Transverse colon (tissue), 4 donors: ENCODE measurements around the gene IL6. TPM values are rescaled to one million over a fixed set of nuclear protein-coding genes. Genes with fewer than 3 reads are reported as not detected.

ENCODE experiments used
- DNase-seq: peaks from one replicate; pipeline ENCODE4 v3.0.0-alpha.2; 2019
- H3K27ac ChIP-seq, 4 donors: fragments of 200-600 bp; sonication (generic); 2 replicates each; pipeline ENCODE4 v1.5.1; 2016 to 2018; ENCODE audit warnings: inconsistent platforms in 4 of 4
- H3K27me3 ChIP-seq: fragments of 200-600 bp; sonication (generic); 2 replicates; pipeline ENCODE4 v1.5.1; 2017; ENCODE audit warnings: inconsistent platforms
- H3K36me3 ChIP-seq, 4 donors: fragments of 200-600 bp; sonication (generic); 2 replicates each; pipeline ENCODE4 v1.5.1; 2017 to 2019; ENCODE audit warnings: inconsistent platforms in 4 of 4
- H3K4me1 ChIP-seq, 4 donors: fragments of 200-600 bp; sonication (generic); 2 replicates each; pipeline ENCODE4 v1.5.1; 2017 to 2020; ENCODE audit warnings: inconsistent platforms in 4 of 4
- H3K4me3 ChIP-seq, 4 donors: fragments of 200-600 bp; sonication (generic); 1 replicate in 1 of 4; 2 replicates in 3 of 4; pipeline versions ENCODE4 v1.5.1 to v1.6.1; 2017 to 2019; ENCODE audit warnings: inconsistent platforms in 4 of 4
- H3K9me3 ChIP-seq, 2 donors: fragments of 200-600 bp; sonication (generic); 2 replicates each; pipeline ENCODE4 v1.5.1; 2017 to 2019; ENCODE audit warnings: inconsistent platforms in 2 of 2
- EP300 ChIP-seq: sonication (generic); formaldehyde crosslinking; IDR thresholded peaks from one replicate; pipeline ENCODE4 v1.6.1; 2017; ENCODE audit warnings: antibody characterized with exemption, low read depth
- POLR2A ChIP-seq: fragments of 450-650 bp; IDR thresholded peaks from one replicate; pipeline ENCODE4 v1.6.1; 2016; ENCODE audit warnings: antibody characterized with exemption, mild to moderate bottlenecking, moderate library complexity
- POLR2AphosphoS5 ChIP-seq, 3 donors: sonication (generic); formaldehyde crosslinking; IDR thresholded peaks; one replicate each; pipeline ENCODE4 v1.6.1; 2016; ENCODE audit warnings: antibody characterized with exemption in 3 of 3
- WGBS, 2 donors: methylation state at CpG; one replicate each; pipeline ENCODE4 v1.1.5; 2018; ENCODE audit warnings: low coverage in 1 of 2; 5-methylcytosine and 5-hydroxymethylcytosine counted together
- in situ Hi-C, 4 donors: fragments of 200-750 bp; cut with MboI; loops; one replicate each; pipeline versions ENCODE4 v1.15.0 to v1.15.1; 2017; ENCODE audit warnings: low sequenced_read_pairs in 3 of 4, low pct_ligation_motif_present in 1 of 4, low pct_unique_long_range_greater_than_20kb in 1 of 4
- intact Hi-C: fragments of 100-400 bp; cut with DNase I; formaldehyde crosslinking; loops from one replicate; pipeline ENCODE4 v1.15.1; 2023; ENCODE audit warnings: low total_unique reads
- total RNA-seq, 4 donors: library from RNA; depleted of rRNA; stranded (reverse); fragments of >200 nt; gene quantifications; one replicate each; pipeline ENCODE4 v1.1.0, GENCODE V29; 2016
- TF ChIP-seq, protein P1 (sequence below), 5 experiments: fragments of 200-600 bp in 3 of 5; fragments of 450-650 bp in 2 of 5; sonication (generic) in 3 of 5; IDR thresholded peaks; 1 replicate in 2 of 5; 2 replicates in 3 of 5; pipeline ENCODE4 v1.5.1; 2016 to 2017; ENCODE audit warnings: antibody characterized with exemption in 5 of 5, inconsistent platforms in 3 of 5, mild to moderate bottlenecking in 2 of 5, moderate library complexity in 1 of 5

The IL6 gene
- total RNA-seq, 4 donors from 2014 or later, result 0.82 to 10.8 (median 1.9) TPM; not detected in 1

DNA sequence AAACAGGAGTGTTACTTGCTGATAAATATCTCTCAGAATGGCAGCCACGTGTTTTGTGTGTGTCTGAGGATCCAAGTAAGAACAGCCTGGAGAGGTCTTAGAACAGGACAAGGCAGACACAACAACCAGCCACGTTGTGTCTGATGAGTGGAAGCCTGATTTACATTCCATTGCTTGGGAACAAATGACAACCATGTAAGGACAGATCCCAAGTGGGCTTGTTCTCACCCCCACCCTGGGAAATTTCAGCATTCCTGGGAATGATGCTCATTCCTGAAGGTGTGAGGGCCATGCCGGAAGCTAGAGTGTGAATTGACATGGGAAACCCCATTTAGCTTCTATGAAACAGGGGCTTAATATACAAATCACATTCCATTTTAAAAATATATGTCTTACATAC, 35.9 kb downstream of the IL6 start:
- TF ChIP-seq, protein P1, sequence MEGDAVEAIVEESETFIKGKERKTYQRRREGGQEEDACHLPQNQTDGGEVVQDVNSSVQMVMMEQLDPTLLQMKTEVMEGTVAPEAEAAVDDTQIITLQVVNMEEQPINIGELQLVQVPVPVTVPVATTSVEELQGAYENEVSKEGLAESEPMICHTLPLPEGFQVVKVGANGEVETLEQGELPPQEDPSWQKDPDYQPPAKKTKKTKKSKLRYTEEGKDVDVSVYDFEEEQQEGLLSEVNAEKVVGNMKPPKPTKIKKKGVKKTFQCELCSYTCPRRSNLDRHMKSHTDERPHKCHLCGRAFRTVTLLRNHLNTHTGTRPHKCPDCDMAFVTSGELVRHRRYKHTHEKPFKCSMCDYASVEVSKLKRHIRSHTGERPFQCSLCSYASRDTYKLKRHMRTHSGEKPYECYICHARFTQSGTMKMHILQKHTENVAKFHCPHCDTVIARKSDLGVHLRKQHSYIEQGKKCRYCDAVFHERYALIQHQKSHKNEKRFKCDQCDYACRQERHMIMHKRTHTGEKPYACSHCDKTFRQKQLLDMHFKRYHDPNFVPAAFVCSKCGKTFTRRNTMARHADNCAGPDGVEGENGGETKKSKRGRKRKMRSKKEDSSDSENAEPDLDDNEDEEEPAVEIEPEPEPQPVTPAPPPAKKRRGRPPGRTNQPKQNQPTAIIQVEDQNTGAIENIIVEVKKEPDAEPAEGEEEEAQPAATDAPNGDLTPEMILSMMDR (IDR thresholded peaks at IDR 0.05), result no peak
- TF ChIP-seq EP300 (no peak), POLR2AphosphoS5 (IDR thresholded peaks at IDR 0.05) (no peak), POLR2A (no peak)
- Histone ChIP-seq H3K9me3 (no peaks in the 10 kb centered on the region), H3K27me3 (no peaks in the 10 kb centered on the region), H3K4me3 (no peak overlapping the region), H3K27ac (no peak overlapping the region), H3K36me3 (no peaks in the 10 kb centered on the region), H3K4me1 (no peaks in the 10 kb centered on the region)
- in situ Hi-C loops (no loop called here), intact Hi-C loops (no loop called here)
- no peak for DNase-seq
- 63 to 92% methylated on average over 2 to 3 of the region's 3 CpGs for WGBS, 2 donors

DNA sequence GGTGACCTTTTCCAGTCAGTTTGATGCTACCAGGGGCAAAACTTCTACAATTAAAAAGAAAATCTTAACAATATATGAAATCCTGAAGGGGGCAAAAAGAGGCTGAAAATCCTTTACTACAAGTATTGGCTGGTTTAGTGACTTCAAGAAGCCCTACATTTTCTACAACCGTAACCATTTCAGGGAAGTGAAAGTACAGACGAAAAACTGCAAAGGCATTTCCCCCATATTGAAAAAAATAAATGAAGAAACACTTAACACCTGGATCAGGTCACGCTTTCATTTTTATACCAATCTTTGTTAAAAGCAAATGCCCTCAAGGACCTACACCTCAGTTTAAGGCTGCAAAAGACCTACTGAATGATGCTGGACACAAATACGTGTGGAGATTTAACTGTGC, 38.6 kb downstream of the IL6 start:
- no peaks in the 10 kb centered on the region for H3K36me3 ChIP-seq
- H3K27ac ChIP-seq, result no peak overlapping the region
- DNase-seq, result no peak
- WGBS, 2 donors, result 57 to 72% methylated on average over 4 of the region's 4 CpGs
- TF ChIP-seq POLR2A (no peak), EP300 (no peak), POLR2AphosphoS5 (IDR thresholded peaks at IDR 0.05) (no peak)
- TF ChIP-seq, protein P1 (IDR thresholded peaks at IDR 0.05), result no peak
- intact Hi-C loops (no loop called here), in situ Hi-C loops (no loop called here)
- no peaks in the 10 kb centered on the region for H3K4me1 ChIP-seq
- H3K27me3 ChIP-seq, result no peaks in the 10 kb centered on the region
- H3K9me3 ChIP-seq, result no peaks in the 10 kb centered on the region
- H3K4me3 ChIP-seq, result no peak overlapping the region

GRCh38 chr7:22771194-22771871, 44.3 kb downstream of the IL6 start:
- TF ChIP-seq POLR2AphosphoS5 (IDR thresholded peaks at IDR 0.05) (no peak), POLR2A (no peak), EP300 (no peak)
- TF ChIP-seq, protein P1 (IDR thresholded peaks at IDR 0.05), result no peak
- Histone ChIP-seq H3K27ac (no peak overlapping the region), H3K36me3 (no peaks in the 10 kb centered on the region), H3K4me3 (no peak overlapping the region), H3K4me1 (no peaks in the 10 kb centered on the region), H3K9me3 (no peaks in the 10 kb centered on the region), H3K27me3 (no peaks in the 10 kb centered on the region)
- intact Hi-C loops (no loop called here), in situ Hi-C loops (no loop called here)
- WGBS, 2 donors, result 73 to 90% methylated on average over 1 of the region's 1 CpG
- DNase-seq, result no peak

- intact Hi-C loops, result no loop called here
- WGBS, 2 donors, result 61 to 81% methylated on average over 4 of the region's 4 CpGs
- H3K27ac ChIP-seq, result no peak overlapping the region
- H3K4me1 ChIP-seq, result no peaks in the 10 kb centered on the region
- H3K27me3 ChIP-seq, result no peaks in the 10 kb centered on the region
- TF ChIP-seq, protein P1 (IDR thresholded peaks at IDR 0.05), result no peak
- TF ChIP-seq POLR2A (no peak), POLR2AphosphoS5 (IDR thresholded peaks at IDR 0.05) (no peak), EP300 (no peak)
- H3K36me3 ChIP-seq, result no peaks in the 10 kb centered on the region
- H3K9me3 ChIP-seq, result no peaks in the 10 kb centered on the region
- no peak overlapping the region for H3K4me3 ChIP-seq
- no peak for DNase-seq
- in situ Hi-C loops, result no loop called here
Measured at GRCh38 chr7:22771872-22772228, 44.9 kb downstream of the IL6 start.
